Hepatocyte (in vitro differentiated cells): Measurements from ENCODE around the gene FXYD6.

Experiments
- CTCF ChIP-seq: fragments of 200-600 bp; sonication (generic); IDR thresholded peaks from 2 replicates; pipeline ENCODE4 v1.5.1; 2016; ENCODE audit warnings: antibody characterized with exemption, mild to moderate bottlenecking; ENCODE audit not compliant: poor library complexity
- EZH2 ChIP-seq: fragments of 200-600 bp; sonication (generic); IDR thresholded peaks from 2 replicates; pipeline ENCODE4 v1.6.1; 2016; ENCODE audit warnings: antibody characterized with exemption, mild to moderate bottlenecking, borderline replicate concordance
- EZH2phosphoT487 ChIP-seq: fragments of 200-600 bp; sonication (generic); IDR thresholded peaks from one replicate; pipeline ENCODE4 v1.6.1; 2018; ENCODE audit warnings: antibody characterized with exemption, mild to moderate bottlenecking, low read depth, moderate library complexity; ENCODE audit not compliant: unreplicated experiment, severe bottlenecking

DNA sequence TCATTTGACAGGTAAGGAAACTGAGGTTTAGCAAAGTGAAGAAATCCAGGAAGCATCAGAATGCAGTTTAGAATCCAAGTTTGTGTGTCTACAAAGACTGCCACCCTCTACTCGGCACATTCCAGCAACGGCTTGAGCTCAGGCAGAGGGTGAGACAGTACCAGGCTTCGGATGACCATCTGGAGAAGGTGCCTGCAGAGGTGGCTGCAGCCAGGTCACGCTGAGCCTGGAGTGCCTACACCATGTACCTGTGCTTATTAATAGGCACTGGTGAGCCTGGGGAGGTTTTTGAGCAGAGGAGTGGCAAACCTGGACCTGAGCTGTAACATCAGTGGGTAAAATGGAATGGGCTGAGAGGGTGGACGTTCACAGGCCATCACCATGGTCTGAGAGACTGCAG lies 4.7 kb downstream of the FXYD6 start:
- TF ChIP-seq CTCF (no peak), EZH2 (no peak), EZH2phosphoT487 (no peak)
